ENCODE data around the gene GYS2.
"Not testable (repeated sequence)": the region's sequence is repeated elsewhere in the genome, so short reads cannot be mapped to it uniquely, and the experiment has no call there.

The GYS2 gene

GRCh38 chr12:21600196-21600595 lies 4.5 kb downstream of the GYS2 start:
- Histone ChIP-seq H3K27me3 (no peaks in the 10 kb centered on the region), H3K27ac (no peak overlapping the region), H3K4me3 (ENCODE audit: low read depth in 1 of 2, low read length in 1 of 2) (no peak overlapping the region), H3K9me3 (no peaks in the 10 kb centered on the region), H3K4me1 (ENCODE audit: control insufficient read depth in 1 of 2, insufficient read depth in 1 of 2, low read depth in 1 of 2, low read length in 1 of 2) (no peaks in the 10 kb centered on the region), H3K36me3 (no peaks in the 10 kb centered on the region)
- no peak for TF ChIP-seq CTCF (IDR thresholded peaks at IDR 0.05)

GRCh38 chr12:21599143-21599999 lies 5.3 kb downstream of the GYS2 start:
- TF ChIP-seq CTCF (IDR thresholded peaks at IDR 0.05): no peak
- Histone ChIP-seq H3K27me3 (no peaks in the 10 kb centered on the region), H3K4me3 (ENCODE audit: low read depth in 1 of 2, low read length in 1 of 2) (no peak overlapping the region), H3K27ac (no peak overlapping the region), H3K36me3 (no peaks in the 10 kb centered on the region), H3K9me3 (no peaks in the 10 kb centered on the region), H3K4me1 (ENCODE audit: control insufficient read depth in 1 of 2, insufficient read depth in 1 of 2, low read depth in 1 of 2, low read length in 1 of 2) (no peaks in the 10 kb centered on the region)

- no peak overlapping the region for H3K27ac ChIP-seq
- H3K4me3 ChIP-seq (ENCODE audit: low read depth in 1 of 2, low read length in 1 of 2): no peak overlapping the region
- no peaks in the 10 kb centered on the region for H3K9me3 ChIP-seq
- no peaks in the 10 kb centered on the region for H3K36me3 ChIP-seq
- H3K4me1 ChIP-seq (ENCODE audit: control insufficient read depth in 1 of 2, insufficient read depth in 1 of 2, low read depth in 1 of 2, low read length in 1 of 2): no peaks in the 10 kb centered on the region
- H3K27me3 ChIP-seq: no peaks in the 10 kb centered on the region
- TF ChIP-seq CTCF (IDR thresholded peaks at IDR 0.05): no peak
Measured at GRCh38 chr12:21598651-21599050, 6.0 kb downstream of the GYS2 start.

GRCh38 chr12:21595356-21595755 lies 9.3 kb downstream of the GYS2 start:
- H3K36me3 ChIP-seq; H3K27ac ChIP-seq; H3K4me1 ChIP-seq (ENCODE audit: control insufficient read depth in 1 of 2, insufficient read depth in 1 of 2, low read depth in 1 of 2, low read length in 1 of 2); H3K27me3 ChIP-seq; H3K4me3 ChIP-seq (ENCODE audit: low read depth in 1 of 2, low read length in 1 of 2); H3K9me3 ChIP-seq: not testable (repeated sequence)

- Histone ChIP-seq H3K9me3 (no peaks in the 10 kb centered on the region), H3K27me3 (no peaks in the 10 kb centered on the region), H3K36me3 (no peaks in the 10 kb centered on the region), H3K4me3 (ENCODE audit: low read depth in 1 of 2, low read length in 1 of 2) (no peak overlapping the region), H3K27ac (no peak overlapping the region), H3K4me1 (ENCODE audit: control insufficient read depth in 1 of 2, insufficient read depth in 1 of 2, low read depth in 1 of 2, low read length in 1 of 2) (no peaks in the 10 kb centered on the region)
- no peak for TF ChIP-seq CTCF (IDR thresholded peaks at IDR 0.05)
Measured at GRCh38 chr12:21585485-21585884, 19.2 kb downstream of the GYS2 start.

GRCh38 chr12:21584403-21585182 lies 20.1 kb downstream of the GYS2 start:
- H3K27me3 ChIP-seq; H3K4me3 ChIP-seq (ENCODE audit: low read depth in 1 of 2, low read length in 1 of 2); H3K36me3 ChIP-seq; H3K9me3 ChIP-seq; H3K27ac ChIP-seq; H3K4me1 ChIP-seq (ENCODE audit: control insufficient read depth in 1 of 2, insufficient read depth in 1 of 2, low read depth in 1 of 2, low read length in 1 of 2): not testable (repeated sequence)
